HG02870 (cell line): Measurements from ENCODE around the gene HES4.
"Not testable (repeated sequence)": the region's sequence is repeated elsewhere in the genome, so short reads cannot be mapped to it uniquely, and the experiment has no call there.

ENCODE experiments used
- ATAC-seq: cut with Tn5 transposase; IDR thresholded peaks from one replicate; pipeline ENCODE4 v1.9.1; 2021; ENCODE audit warnings: mild to moderate bottlenecking, moderate library complexity; ENCODE audit not compliant: unreplicated experiment

HES4 gene

GRCh38 chr1:1019122-1019999 lies 19.5 kb upstream of the HES4 start:
- peak; percentile 60 for ATAC-seq

GRCh38 chr1:1018321-1018685 lies 18.4 kb upstream of the HES4 start:
- not testable (repeated sequence) for ATAC-seq

- not testable (repeated sequence) for ATAC-seq
Observed at GRCh38 chr1:1017397-1018320, 17.8 kb upstream of the HES4 start.

- ATAC-seq = no peak
Observed at GRCh38 chr1:1014799-1015681, 15.1 kb upstream of the HES4 start.

GRCh38 chr1:1013922-1014648 lies 14.2 kb upstream of the HES4 start:
- no peak for ATAC-seq

- peak; percentile 91 for ATAC-seq
Observed at GRCh38 chr1:1013105-1013921, 13.4 kb upstream of the HES4 start, which contains the start of gene ISG15. Gene ISG15, plus strand, starts transcription at chr1:1013497. Its CDS starts 77 bp downstream, at chr1:1013574.

- not testable (repeated sequence) for ATAC-seq
Observed at GRCh38 chr1:1012736-1013104, 12.8 kb upstream of the HES4 start.

GRCh38 chr1:1011396-1011949 lies 11.6 kb upstream of the HES4 start:
- no peak for ATAC-seq

- ATAC-seq = not testable (repeated sequence)
Observed at GRCh38 chr1:1010131-1010530, 10.2 kb upstream of the HES4 start.

GRCh38 chr1:1006305-1007159 lies 6.6 kb upstream of the HES4 start:
- no peak for ATAC-seq

GRCh38 chr1:1005774-1006304 lies 5.9 kb upstream of the HES4 start:
- no peak for ATAC-seq

- no peak for ATAC-seq
Observed at GRCh38 chr1:1004780-1005697, 5.1 kb upstream of the HES4 start.

- no peak for ATAC-seq
Observed at GRCh38 chr1:1004420-1004779, 4.5 kb upstream of the HES4 start.

GRCh38 chr1:1003618-1004419 lies 3.9 kb upstream of the HES4 start:
- ATAC-seq = no peak

GRCh38 chr1:1001057-1001783 lies 1.3 kb upstream of the HES4 start:
- ATAC-seq = no peak
